Astrocyte of the spinal cord (primary cell): Measurements from ENCODE around the gene OR51B4.
"Not testable (repeated sequence)": the region's sequence is repeated elsewhere in the genome, so short reads cannot be mapped to it uniquely, and the experiment has no call there.

Source experiments
- DNase-seq: peaks from one replicate; pipeline ENCODE4 v3.0.0; 2011; ENCODE audit warnings: low read depth, low spot score
- H3K4me3 ChIP-seq: 2 replicates; pipeline ENCODE4 v1.5.1; 2011; ENCODE audit warnings: low read depth, mild to moderate bottlenecking, low read length, moderate library complexity
- CTCF ChIP-seq: IDR thresholded peaks from 2 replicates; pipeline ENCODE4 v1.5.1; 2012; ENCODE audit warnings: low read depth, mild to moderate bottlenecking, low read length, inconsistent platforms
- in situ Hi-C: cut with HindIII; loops from 2 replicates; pipeline ENCODE4 v1.10.0; 2017; ENCODE audit warnings: low sequenced_read_pairs

OR51B4 gene

GRCh38 chr11:5297721-5298323 lies 3.9 kb downstream of the OR51B4 start:
- no peak overlapping the region for H3K4me3 ChIP-seq
- in situ Hi-C loops: no loop called here
- no peak for TF ChIP-seq CTCF
- DNase-seq: no peak

GRCh38 chr11:5294342-5294995 lies 7.3 kb downstream of the OR51B4 start:
- H3K4me3 ChIP-seq, DNase-seq, in situ Hi-C loops: not testable (repeated sequence)

GRCh38 chr11:5293028-5293427 lies 8.7 kb downstream of the OR51B4 start:
- no peak for TF ChIP-seq CTCF
- in situ Hi-C loops: no loop called here
- no peak for DNase-seq
- no peak overlapping the region for H3K4me3 ChIP-seq

- peak; percentile 52 for DNase-seq
- TF ChIP-seq CTCF: peak; percentile 74
- in situ Hi-C loops: no loop called here
- H3K4me3 ChIP-seq: no peak overlapping the region
Observed at GRCh38 chr11:5291207-5291838, 10.4 kb downstream of the OR51B4 start.

GRCh38 chr11:5290106-5290505 lies 11.6 kb downstream of the OR51B4 start:
- in situ Hi-C loops: no loop called here

GRCh38 chr11:5289696-5290095 lies 12.1 kb downstream of the OR51B4 start:
- in situ Hi-C loops: no loop called here
- no peak for DNase-seq
- no peak overlapping the region for H3K4me3 ChIP-seq
- no peak for TF ChIP-seq CTCF

More at GRCh38 chr11:5290106-5290505, 11.6 kb downstream of the OR51B4 start:
- no peak overlapping the region for H3K4me3 ChIP-seq
- no peak for TF ChIP-seq CTCF
- DNase-seq: no peak
